Hepatocyte (in vitro differentiated cells): Measurements from ENCODE around the gene RCC2. TPM values are rescaled to one million over a fixed set of nuclear protein-coding genes. Genes with fewer than 3 reads are reported as not detected.

Experiments
- DNase-seq: peaks from one replicate; pipeline ENCODE4 v3.0.0-alpha.2; 2016; ENCODE audit warnings: low spot score
- H2AFZ ChIP-seq: fragments of 200-600 bp; sonication (generic); 2 replicates; pipeline ENCODE4 v1.6.0; 2016; ENCODE audit warnings: antibody characterized with exemption, mild to moderate bottlenecking
- H3K27ac ChIP-seq: fragments of 200-600 bp; sonication (generic); 2 replicates; pipeline ENCODE4 v1.5.1; 2016; ENCODE audit warnings: mild to moderate bottlenecking
- H3K27me3 ChIP-seq: fragments of 200-600 bp; sonication (generic); 2 replicates; pipeline ENCODE4 v1.6.1; 2016
- H3K36me3 ChIP-seq: fragments of 200-600 bp; sonication (generic); replicated peaks from 2 replicates; pipeline ENCODE4 v1.5.1; 2016; ENCODE audit warnings: low read depth; ENCODE audit not compliant: insufficient read depth
- H3K4me1 ChIP-seq: fragments of 200-600 bp; sonication (generic); 2 replicates; pipeline ENCODE4 v1.5.1; 2016; ENCODE audit warnings: mild to moderate bottlenecking, moderate library complexity; ENCODE audit not compliant: insufficient read depth
- H3K4me2 ChIP-seq: fragments of 200-600 bp; sonication (generic); 2 replicates; pipeline ENCODE4 v1.6.0; 2016
- H3K4me3 ChIP-seq: fragments of 200-600 bp; sonication (generic); 2 replicates; pipeline ENCODE4 v1.5.1; 2016; ENCODE audit warnings: mild to moderate bottlenecking
- H3K79me2 ChIP-seq: fragments of 200-600 bp; sonication (generic); 2 replicates; pipeline ENCODE4 v1.6.0; 2017; ENCODE audit warnings: mild to moderate bottlenecking
- H3K9me2 ChIP-seq: fragments of 200-600 bp; sonication (generic); replicated peaks from 2 replicates; pipeline ENCODE4 v1.6.0; 2017; ENCODE audit warnings: mild to moderate bottlenecking; ENCODE audit not compliant: insufficient read depth
- H3K9me3 ChIP-seq: fragments of 200-600 bp; sonication (generic); 2 replicates; pipeline ENCODE4 v1.5.1; 2016; ENCODE audit warnings: low read depth, mild to moderate bottlenecking
- H4K20me1 ChIP-seq: fragments of 200-600 bp; sonication (generic); 2 replicates; pipeline ENCODE4 v1.6.0; 2016; ENCODE audit warnings: mild to moderate bottlenecking; ENCODE audit not compliant: insufficient read depth, poor library complexity, severe bottlenecking
- CTCF ChIP-seq: fragments of 200-600 bp; sonication (generic); IDR thresholded peaks from 2 replicates; pipeline ENCODE4 v1.5.1; 2016; ENCODE audit warnings: antibody characterized with exemption, mild to moderate bottlenecking; ENCODE audit not compliant: poor library complexity
- EZH2 ChIP-seq: fragments of 200-600 bp; sonication (generic); IDR thresholded peaks from 2 replicates; pipeline ENCODE4 v1.6.1; 2016; ENCODE audit warnings: antibody characterized with exemption, mild to moderate bottlenecking, borderline replicate concordance
- EZH2phosphoT487 ChIP-seq: fragments of 200-600 bp; sonication (generic); IDR thresholded peaks from one replicate; pipeline ENCODE4 v1.6.1; 2018; ENCODE audit warnings: antibody characterized with exemption, mild to moderate bottlenecking, low read depth, moderate library complexity; ENCODE audit not compliant: unreplicated experiment, severe bottlenecking
- WGBS: methylation state at CpG from one replicate; pipeline ENCODE4 v1.1.6; 2016; ENCODE audit warnings: low lambda C conversion rate; ENCODE audit errors: missing lambda C conversion rate; 5-methylcytosine and 5-hydroxymethylcytosine counted together
- polyA plus RNA-seq: library from polyadenylated mRNA; unstranded; fragments of >200 nt; fragmentation: Nextera tagmentation; extraction: Ambion mirVana; gene quantifications from 2 replicates; pipeline ENCODE4 v1.2.1, GENCODE V29; 2016
- total RNA-seq: library from RNA; depleted of rRNA; stranded (reverse); fragments of >200 nt; gene quantifications from 2 replicates; pipeline ENCODE4 v1.2.3, GENCODE V29; 2014

Gene RCC2
- total and polyA plus RNA-seq, 2 experiments from 2014 or later = 22.5 to 56.9 TPM

GRCh38 chr1:17422461-17422860 is 17.0 kb downstream of the RCC2 start:
- H3K36me3 ChIP-seq = no peaks in the 10 kb centered on the region
- H3K27ac ChIP-seq = no peak overlapping the region
- no peak for DNase-seq
- peaks cover 15% of the 10 kb centered on the region for H3K79me2 ChIP-seq
- no peaks in the 10 kb centered on the region for H3K9me2 ChIP-seq
- no peaks in the 10 kb centered on the region for H3K9me3 ChIP-seq
- H3K27me3 ChIP-seq = no peaks in the 10 kb centered on the region
- WGBS = 85% methylated on average over 7 of the region's 7 CpGs
- no peak overlapping the region for H2AFZ ChIP-seq
- no peak for TF ChIP-seq EZH2
- TF ChIP-seq CTCF = no peak
- no peak for TF ChIP-seq EZH2phosphoT487
- no peak overlapping the region for H3K4me2 ChIP-seq
- H3K4me1 ChIP-seq = no peaks in the 10 kb centered on the region
- no peak overlapping the region for H3K4me3 ChIP-seq
- H4K20me1 ChIP-seq = peaks cover 12% of the 10 kb centered on the region

- H3K4me3 ChIP-seq = no peak overlapping the region
- peaks cover 12% of the 10 kb centered on the region for H4K20me1 ChIP-seq
- TF ChIP-seq EZH2 (no peak), CTCF (no peak), EZH2phosphoT487 (no peak)
- H3K27ac ChIP-seq = no peak overlapping the region
- H3K9me3 ChIP-seq = no peaks in the 10 kb centered on the region
- H3K27me3 ChIP-seq = no peaks in the 10 kb centered on the region
- no peak for DNase-seq
- H3K4me2 ChIP-seq = no peak overlapping the region
- no peaks in the 10 kb centered on the region for H3K36me3 ChIP-seq
- no peaks in the 10 kb centered on the region for H3K4me1 ChIP-seq
- H3K79me2 ChIP-seq = peaks cover 9% of the 10 kb centered on the region
- H2AFZ ChIP-seq = no peak overlapping the region
- WGBS = 72% methylated on average over 6 of the region's 6 CpGs
- no peaks in the 10 kb centered on the region for H3K9me2 ChIP-seq
Measured at GRCh38 chr1:17420391-17420918, 19.0 kb downstream of the RCC2 start.

GRCh38 chr1:17419626-17420328 is 19.7 kb downstream of the RCC2 start:
- no peaks in the 10 kb centered on the region for H3K9me3 ChIP-seq
- peaks cover 12% of the 10 kb centered on the region for H4K20me1 ChIP-seq
- H3K9me2 ChIP-seq = no peaks in the 10 kb centered on the region
- no peaks in the 10 kb centered on the region for H3K27me3 ChIP-seq
- H3K4me2 ChIP-seq = no peak overlapping the region
- H3K36me3 ChIP-seq = no peaks in the 10 kb centered on the region
- TF ChIP-seq EZH2 (no peak), CTCF (peak; percentile 99)
- H3K4me1 ChIP-seq = no peaks in the 10 kb centered on the region
- 53% methylated on average over 42 of the region's 42 CpGs for WGBS
- no peak overlapping the region for H3K27ac ChIP-seq
- peak; percentile 74 for DNase-seq
- H3K4me3 ChIP-seq = no peak overlapping the region
- peaks cover 6% of the 10 kb centered on the region for H3K79me2 ChIP-seq
- no peak overlapping the region for H2AFZ ChIP-seq
